GM23338 (cell line): Measurements from ENCODE around the gene PTPRS. TPM values are rescaled to one million over a fixed set of nuclear protein-coding genes. Genes with fewer than 3 reads are reported as not detected.

Experiments used
- ATAC-seq: fragments of 200-7000 bp; cut with Tn5 transposase; 3 replicates; pipeline ENCODE4 v1.9.1; 2020
- DNase-seq: peaks from one replicate; pipeline ENCODE4 v3.0.0-alpha.2; 2015; ENCODE audit warnings: low spot score
- H2AFZ ChIP-seq: fragments of 200-600 bp; sonication (generic); 2 replicates; pipeline ENCODE4 v1.8.0; 2016; ENCODE audit warnings: antibody characterized with exemption, mild to moderate bottlenecking, moderate library complexity
- H3F3A ChIP-seq: fragments of 200-600 bp; sonication (generic); replicated peaks from 2 replicates; pipeline ENCODE4 v1.8.0; 2017; ENCODE audit warnings: antibody characterized with exemption, mixed run types, low read depth
- H3K27ac ChIP-seq: fragments of 200-600 bp; sonication (generic); 2 replicates; pipeline ENCODE4 v1.6.1; 2016; ENCODE audit warnings: low read depth
- H3K27me3 ChIP-seq: fragments of 200-600 bp; sonication (generic); 2 replicates; pipeline ENCODE4 v1.8.0; 2016; ENCODE audit warnings: mild to moderate bottlenecking, mixed run types, moderate library complexity; ENCODE audit not compliant: insufficient read depth
- H3K36me3 ChIP-seq: fragments of 200-600 bp; sonication (generic); 2 replicates; pipeline ENCODE4 v1.8.0; 2016; ENCODE audit warnings: mild to moderate bottlenecking; ENCODE audit not compliant: insufficient read depth
- H3K4me1 ChIP-seq: fragments of 200-600 bp; sonication (generic); 2 replicates; pipeline ENCODE4 v1.8.0; 2016; ENCODE audit warnings: mild to moderate bottlenecking, moderate library complexity; ENCODE audit not compliant: insufficient read depth
- H3K4me2 ChIP-seq: fragments of 200-600 bp; sonication (generic); 2 replicates; pipeline ENCODE4 v1.7.1; 2017; ENCODE audit warnings: mixed run types
- H3K4me3 ChIP-seq: fragments of 200-600 bp; sonication (generic); 2 replicates; pipeline ENCODE4 v1.6.1; 2016; ENCODE audit warnings: mixed run types
- H3K79me2 ChIP-seq: fragments of 200-600 bp; sonication (generic); replicated peaks from 2 replicates; pipeline ENCODE4 v1.8.0; 2017; ENCODE audit warnings: mild to moderate bottlenecking; ENCODE audit not compliant: insufficient read depth
- H3K9me2 ChIP-seq: fragments of 200-600 bp; sonication (generic); 2 replicates; pipeline ENCODE4 v1.8.0; 2017; ENCODE audit not compliant: insufficient read depth
- H4K20me1 ChIP-seq: fragments of 200-600 bp; sonication (generic); replicated peaks from 2 replicates; pipeline ENCODE4 v1.8.0; 2017; ENCODE audit warnings: mild to moderate bottlenecking; ENCODE audit not compliant: insufficient read depth
- H3K27ac Mint-ChIP-seq: 2 replicates; pipeline ENCODE4 v1.8.0; 2020; ENCODE audit warnings: inconsistent platforms, mild to moderate bottlenecking, moderate library complexity, mixed read lengths
- H3K27me3 Mint-ChIP-seq: 3 replicates; pipeline ENCODE4 v1.8.0; 2022; ENCODE audit warnings: low read depth, mild to moderate bottlenecking, moderate library complexity, mixed read lengths, inconsistent platforms; ENCODE audit not compliant: insufficient read depth, poor library complexity
- H3K36me3 Mint-ChIP-seq: 3 replicates; pipeline ENCODE4 v1.8.0; 2021; ENCODE audit warnings: low read depth, mild to moderate bottlenecking, inconsistent platforms, moderate library complexity, mixed read lengths
- H3K4me1 Mint-ChIP-seq: 3 replicates; pipeline ENCODE4 v1.8.0; 2020; ENCODE audit warnings: mild to moderate bottlenecking, inconsistent platforms, mixed read lengths
- H3K4me3 Mint-ChIP-seq: 3 replicates; pipeline ENCODE4 v1.8.0; 2021; ENCODE audit warnings: moderate library complexity, mild to moderate bottlenecking, inconsistent platforms, mixed read lengths
- H3K9me3 Mint-ChIP-seq: 3 replicates; pipeline ENCODE4 v1.8.0; 2020; ENCODE audit warnings: moderate library complexity, mild to moderate bottlenecking, inconsistent platforms, mixed read lengths
- CREB1 ChIP-seq: fragments of 250-450 bp; sonication (Bioruptor Pico); IDR thresholded peaks from 2 replicates; pipeline ENCODE4 v1.5.0; 2020; ENCODE audit warnings: low read depth, mild to moderate bottlenecking, moderate library complexity
- ETS1 ChIP-seq: IDR thresholded peaks from 2 replicates; pipeline ENCODE4 v1.6.1; 2016; ENCODE audit warnings: antibody characterized with exemption
- EZH2 ChIP-seq: fragments of 200-600 bp; sonication (generic); IDR thresholded peaks from one replicate; pipeline ENCODE4 v1.8.0; 2017; ENCODE audit warnings: antibody characterized with exemption, mild to moderate bottlenecking, low read depth; ENCODE audit not compliant: unreplicated experiment
- EZH2phosphoT487 ChIP-seq: fragments of 200-600 bp; sonication (generic); IDR thresholded peaks from one replicate; pipeline ENCODE4 v1.8.1; 2018; ENCODE audit warnings: antibody characterized with exemption; ENCODE audit not compliant: unreplicated experiment
- JUNB ChIP-seq: IDR thresholded peaks from one replicate; pipeline ENCODE4 v1.6.1; 2016; ENCODE audit warnings: antibody characterized with exemption; ENCODE audit not compliant: unreplicated experiment
- NANOG ChIP-seq: IDR thresholded peaks from 2 replicates; pipeline ENCODE4 v1.6.1; 2016; ENCODE audit warnings: antibody characterized with exemption, borderline replicate concordance
- POLR2AphosphoS5 ChIP-seq: IDR thresholded peaks from 2 replicates; pipeline ENCODE4 v1.6.1; 2016; ENCODE audit warnings: antibody characterized with exemption, low read depth
- REST ChIP-seq: IDR thresholded peaks from one replicate; pipeline ENCODE4 v1.6.1; 2018; ENCODE audit warnings: antibody characterized with exemption; ENCODE audit not compliant: unreplicated experiment
- STAT1 ChIP-seq: IDR thresholded peaks from one replicate; pipeline ENCODE4 v1.6.1; 2016; ENCODE audit warnings: antibody characterized with exemption; ENCODE audit not compliant: unreplicated experiment
- ZNF114 ChIP-seq: fragments of 250-450 bp; sonication (Bioruptor Pico); IDR thresholded peaks from 2 replicates; pipeline ENCODE4 v1.5.0; 2020; ENCODE audit warnings: mild to moderate bottlenecking, moderate library complexity
- polyA plus RNA-seq: library from polyadenylated mRNA; unstranded; fragments of >200 nt; fragmentation: Nextera tagmentation; extraction: Ambion mirVana; gene quantifications from 2 replicates; pipeline ENCODE4 v1.2.1, GENCODE V29; 2016
- total RNA-seq: library from RNA; depleted of rRNA; stranded (reverse); fragments of >200 nt; shearing (Covaris generic); gene quantifications from 2 replicates; pipeline ENCODE4 v1.2.3, GENCODE V29; 2014
- TF ChIP-seq, protein P1 (sequence below), 2 experiments: fragments of 200-600 bp in 1 of 2; sonication (generic) in 1 of 2; conservative IDR thresholded peaks; 2 replicates each; pipeline versions ENCODE4 v1.5.1 to v1.6.1; 2016 to 2017; ENCODE audit warnings: antibody characterized with exemption in 2 of 2, low read depth in 2 of 2, mild to moderate bottlenecking in 2 of 2, moderate library complexity in 1 of 2

The PTPRS gene
- total and polyA plus RNA-seq, 2 experiments from 2014 or later: 20.7 to 290 TPM

GRCh38 chr19:5316138-5316537, 24.5 kb downstream of the PTPRS start:
- Mint-ChIP-seq H3K4me1 (no peaks in the 10 kb centered on the region), H3K4me3 (no peak overlapping the region), H3K36me3 (peaks cover 22% of the 10 kb centered on the region), H3K27ac (no peak overlapping the region), H3K9me3 (peaks cover 2% of the 10 kb centered on the region; the same call in 2 of the 3 replicates), H3K27me3 (peaks cover 4% of the 10 kb centered on the region)
- no peak for DNase-seq
- no peak overlapping the region for H3K27ac ChIP-seq
- H3K4me1 ChIP-seq: no peaks in the 10 kb centered on the region
- H3F3A ChIP-seq: no peaks in the 10 kb centered on the region
- peaks cover 42% of the 10 kb centered on the region for H4K20me1 ChIP-seq
- no peak overlapping the region for H3K4me3 ChIP-seq
- peaks cover 79% of the 10 kb centered on the region for H3K79me2 ChIP-seq
- TF ChIP-seq JUNB: no peak
- H3K36me3 ChIP-seq: no peaks in the 10 kb centered on the region
- H3K9me2 ChIP-seq: no peaks in the 10 kb centered on the region
- no peak overlapping the region for H2AFZ ChIP-seq
- no peaks in the 10 kb centered on the region for H3K27me3 ChIP-seq
- H3K4me2 ChIP-seq: no peak overlapping the region
- no peak for ATAC-seq

- H2AFZ ChIP-seq: no peak overlapping the region
- H3K4me1 Mint-ChIP-seq: no peaks in the 10 kb centered on the region
- peaks cover 79% of the 10 kb centered on the region for H3K79me2 ChIP-seq
- H3K36me3 Mint-ChIP-seq: peaks cover 22% of the 10 kb centered on the region
- no peak overlapping the region for H3K4me3 Mint-ChIP-seq
- no peak overlapping the region for H3K4me3 ChIP-seq
- H3F3A ChIP-seq: no peaks in the 10 kb centered on the region
- no peak overlapping the region for H3K4me2 ChIP-seq
- peaks cover 34% of the 10 kb centered on the region for H4K20me1 ChIP-seq
- no peaks in the 10 kb centered on the region for H3K36me3 ChIP-seq
- DNase-seq (no peak), ATAC-seq (no peak)
- H3K9me3 Mint-ChIP-seq: peaks cover 2% of the 10 kb centered on the region; the same call in 2 of the 3 replicates
- no peak overlapping the region for H3K27ac ChIP-seq
- H3K9me2 ChIP-seq: no peaks in the 10 kb centered on the region
- no peaks in the 10 kb centered on the region for H3K4me1 ChIP-seq
- no peaks in the 10 kb centered on the region for H3K27me3 ChIP-seq
- H3K27ac Mint-ChIP-seq: no peak overlapping the region
- peaks cover 4% of the 10 kb centered on the region for H3K27me3 Mint-ChIP-seq
- TF ChIP-seq EZH2 (no peak), NANOG (no peak), POLR2AphosphoS5 (no peak), ETS1 (no peak), ZNF114 (CRISPR knock-in tag) (no peak), EZH2phosphoT487 (no peak), STAT1 (no peak), REST (no peak), CREB1 (CRISPR knock-in tag) (no peak)
- TF ChIP-seq, protein P1, sequence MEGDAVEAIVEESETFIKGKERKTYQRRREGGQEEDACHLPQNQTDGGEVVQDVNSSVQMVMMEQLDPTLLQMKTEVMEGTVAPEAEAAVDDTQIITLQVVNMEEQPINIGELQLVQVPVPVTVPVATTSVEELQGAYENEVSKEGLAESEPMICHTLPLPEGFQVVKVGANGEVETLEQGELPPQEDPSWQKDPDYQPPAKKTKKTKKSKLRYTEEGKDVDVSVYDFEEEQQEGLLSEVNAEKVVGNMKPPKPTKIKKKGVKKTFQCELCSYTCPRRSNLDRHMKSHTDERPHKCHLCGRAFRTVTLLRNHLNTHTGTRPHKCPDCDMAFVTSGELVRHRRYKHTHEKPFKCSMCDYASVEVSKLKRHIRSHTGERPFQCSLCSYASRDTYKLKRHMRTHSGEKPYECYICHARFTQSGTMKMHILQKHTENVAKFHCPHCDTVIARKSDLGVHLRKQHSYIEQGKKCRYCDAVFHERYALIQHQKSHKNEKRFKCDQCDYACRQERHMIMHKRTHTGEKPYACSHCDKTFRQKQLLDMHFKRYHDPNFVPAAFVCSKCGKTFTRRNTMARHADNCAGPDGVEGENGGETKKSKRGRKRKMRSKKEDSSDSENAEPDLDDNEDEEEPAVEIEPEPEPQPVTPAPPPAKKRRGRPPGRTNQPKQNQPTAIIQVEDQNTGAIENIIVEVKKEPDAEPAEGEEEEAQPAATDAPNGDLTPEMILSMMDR (conservative IDR thresholded peaks at IDR 0.05; ENCODE audit: low read depth in 2 of 2): no peak
Observed at GRCh38 chr19:5314907-5315298, 25.7 kb downstream of the PTPRS start.
